Choroid plexus epithelial cell (primary cell): ENCODE results near the gene LRFN4.

Source experiments
- DNase-seq: peaks from one replicate; pipeline ENCODE4 v3.0.0-alpha.2; 2010; ENCODE audit warnings: low read depth
- H3K4me3 ChIP-seq: 2 replicates; pipeline ENCODE4 v1.5.1; 2011; ENCODE audit warnings: low read depth, mild to moderate bottlenecking, control low read depth, low read length, moderate library complexity
- CTCF ChIP-seq: conservative IDR thresholded peaks from 2 replicates; pipeline ENCODE4 v1.5.1; 2011; ENCODE audit warnings: low read depth, mild to moderate bottlenecking, control low read depth, inconsistent platforms, low read length, moderate library complexity

LRFN4 gene

DNA sequence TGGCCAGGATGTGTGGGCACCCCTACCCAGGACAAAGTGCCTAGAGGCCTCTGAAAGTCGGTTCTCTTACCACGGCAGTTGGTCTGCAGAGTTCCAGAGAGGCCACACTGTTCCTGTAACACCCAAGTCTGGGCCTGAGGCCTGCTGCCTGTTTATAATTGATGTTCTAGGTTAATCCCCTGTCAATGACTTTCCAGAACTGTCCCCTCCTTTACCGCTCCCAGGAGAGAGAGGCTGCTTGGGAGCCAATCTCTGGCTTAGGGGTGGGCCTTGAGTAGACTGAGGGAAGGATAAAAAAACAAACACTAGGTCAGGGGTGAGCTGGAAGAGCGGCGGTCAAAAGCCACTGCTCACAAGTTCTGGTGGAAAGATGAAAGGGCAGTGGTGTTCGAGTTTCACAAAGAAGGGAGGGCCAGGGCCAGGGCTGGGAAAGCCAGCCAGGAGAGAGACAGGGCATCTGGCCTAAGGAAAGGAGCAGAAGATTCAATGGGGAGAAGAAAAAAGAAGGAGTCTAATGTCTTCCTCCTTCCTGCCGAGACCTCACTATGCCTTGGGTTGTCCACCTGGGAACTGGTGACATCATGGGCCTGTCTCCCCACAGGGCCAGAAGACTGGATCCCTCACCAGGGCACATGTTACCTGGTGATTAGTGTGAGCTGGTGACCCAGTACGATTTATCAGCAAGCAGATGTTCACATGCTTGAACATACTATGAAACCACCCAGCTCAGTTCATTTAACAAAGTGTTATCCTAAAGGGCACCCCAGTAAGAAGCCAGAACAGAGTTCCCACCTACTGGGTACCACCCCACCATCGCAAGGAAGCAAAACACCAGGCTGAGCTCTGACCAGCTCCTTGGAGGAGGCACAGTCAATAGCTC is 51.1 kb downstream of the LRFN4 start:
- H3K4me3 ChIP-seq = no peak overlapping the region
- DNase-seq = peak; percentile 60
- TF ChIP-seq CTCF = no peak

DNA sequence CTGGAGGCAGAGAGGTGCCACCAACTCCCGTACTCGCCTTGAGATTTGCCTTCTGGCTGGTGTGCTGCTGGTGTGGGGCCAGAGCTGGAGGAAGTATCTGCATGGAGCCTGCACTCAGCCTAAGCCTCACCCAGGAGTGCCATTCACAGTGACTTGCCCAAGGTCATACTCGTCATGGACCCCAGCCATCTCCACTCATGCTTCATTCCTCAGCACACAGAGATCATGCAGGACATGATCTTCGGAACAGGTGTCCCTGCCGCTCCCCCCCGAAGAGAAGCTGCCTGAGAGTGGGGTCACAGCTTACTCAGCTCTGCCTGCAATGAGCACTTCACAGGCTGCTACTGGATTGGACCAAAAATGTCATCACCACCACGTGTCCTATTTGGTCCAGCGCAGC is 52.3 kb downstream of the LRFN4 start:
- DNase-seq = no peak
- no peak overlapping the region for H3K4me3 ChIP-seq
- no peak for TF ChIP-seq CTCF

DNA sequence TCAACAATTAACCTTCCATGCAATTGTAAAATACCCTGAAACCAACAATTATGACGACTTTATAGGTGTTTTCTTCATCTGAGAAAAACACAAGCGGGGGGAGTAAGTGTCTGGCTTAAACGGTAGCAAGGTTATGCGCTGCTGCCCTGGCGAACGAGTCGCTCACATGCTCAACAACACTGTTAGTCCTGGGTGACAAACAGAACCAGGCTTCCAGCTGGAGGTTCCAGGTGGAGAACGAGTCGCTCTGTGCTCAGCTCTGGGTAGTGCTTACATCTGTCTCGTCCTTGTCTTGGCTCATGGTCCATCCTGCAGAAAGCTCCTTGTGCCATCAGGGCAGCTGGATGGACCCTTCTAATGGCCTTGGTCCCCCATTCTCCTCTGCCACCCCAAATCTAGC is 53.2 kb downstream of the LRFN4 start:
- no peak overlapping the region for H3K4me3 ChIP-seq
- no peak for TF ChIP-seq CTCF
- DNase-seq = no peak
